BJ (cell line): ENCODE results near the gene KRT86. TPM values are rescaled to one million over a fixed set of nuclear protein-coding genes. Genes with fewer than 3 reads are reported as not detected.

Experiments used
- CTCF ChIA-PET: fragments of 350-600 bp; formaldehyde crosslinking; extraction: SDS; loops from one replicate; lab custom pipeline; 2021; ENCODE audit warnings: antibody characterized with exemption, inconsistent platforms; lab: Yijun Ruan, JAX
- POLR2A ChIA-PET: fragments of 300-600 bp; sonication (Branson Sonifier 250); formaldehyde crosslinking; extraction: SDS; loops from one replicate; lab custom pipeline; 2021; ENCODE audit warnings: antibody characterized with exemption; lab: Charles Lee
- DNase-seq: peaks from one replicate; pipeline ENCODE4 v3.0.0-alpha.2; 2011; ENCODE audit warnings: low read depth
- H3K27me3 ChIP-seq: 2 replicates; pipeline ENCODE4 v1.6.0; 2011; ENCODE audit warnings: low read length; ENCODE audit not compliant: control insufficient read depth, insufficient read depth
- H3K36me3 ChIP-seq: 2 replicates; pipeline ENCODE4 v1.5.1; 2011; ENCODE audit warnings: low read length; ENCODE audit not compliant: control insufficient read depth, insufficient read depth
- H3K4me3 ChIP-seq: 2 replicates; pipeline ENCODE4 v1.5.1; 2011; ENCODE audit warnings: low read depth, mild to moderate bottlenecking, control low read depth, low read length
- polyA plus RNA-seq: library from polyadenylated mRNA; depleted of rRNA; stranded (reverse); fragments of >200 nt; gene quantifications from 2 replicates; pipeline ENCODE4 v1.2.3, GENCODE V29; 2011
- TF ChIP-seq, protein P1 (sequence below): IDR thresholded peaks from 2 replicates; pipeline ENCODE4 v1.5.1; 2011; ENCODE audit warnings: low read depth, mild to moderate bottlenecking, control low read depth, inconsistent platforms, low read length, moderate library complexity; ENCODE audit not compliant: insufficient read depth

KRT86 gene
- polyA plus RNA-seq, 1 experiment, result 2.5 TPM

DNA sequence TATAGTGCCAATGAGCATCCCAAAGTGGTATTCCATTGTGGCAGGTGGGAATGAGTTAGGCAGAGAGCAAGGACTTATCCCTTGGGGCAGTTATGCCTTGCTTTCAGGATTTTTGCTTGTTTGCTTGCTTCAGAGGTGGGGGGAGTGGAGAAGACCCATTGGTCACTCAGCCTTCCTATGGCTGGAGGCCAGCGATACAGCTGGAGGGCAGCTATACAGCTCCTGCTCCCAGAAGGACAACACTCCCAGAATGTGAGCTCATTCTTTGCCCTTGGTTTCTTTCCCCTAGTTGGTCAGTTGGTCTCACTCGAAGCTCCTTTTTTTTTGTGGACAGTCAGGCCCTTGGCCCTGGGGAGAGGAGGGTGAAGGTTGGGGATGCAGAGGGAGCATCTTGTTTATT, 32.3 kb downstream of the KRT86 start:
- no peak for DNase-seq
- ChIA-PET CTCF (interaction anchor here (0.6 to 5.3 kb wide), 15 partner anchors 9 to 152 kb away, joined by 3 to 32 read pairs (median 4); no protein-coding TSS in a partner anchor), POLR2A (no interaction called here)
- TF ChIP-seq, protein P1, sequence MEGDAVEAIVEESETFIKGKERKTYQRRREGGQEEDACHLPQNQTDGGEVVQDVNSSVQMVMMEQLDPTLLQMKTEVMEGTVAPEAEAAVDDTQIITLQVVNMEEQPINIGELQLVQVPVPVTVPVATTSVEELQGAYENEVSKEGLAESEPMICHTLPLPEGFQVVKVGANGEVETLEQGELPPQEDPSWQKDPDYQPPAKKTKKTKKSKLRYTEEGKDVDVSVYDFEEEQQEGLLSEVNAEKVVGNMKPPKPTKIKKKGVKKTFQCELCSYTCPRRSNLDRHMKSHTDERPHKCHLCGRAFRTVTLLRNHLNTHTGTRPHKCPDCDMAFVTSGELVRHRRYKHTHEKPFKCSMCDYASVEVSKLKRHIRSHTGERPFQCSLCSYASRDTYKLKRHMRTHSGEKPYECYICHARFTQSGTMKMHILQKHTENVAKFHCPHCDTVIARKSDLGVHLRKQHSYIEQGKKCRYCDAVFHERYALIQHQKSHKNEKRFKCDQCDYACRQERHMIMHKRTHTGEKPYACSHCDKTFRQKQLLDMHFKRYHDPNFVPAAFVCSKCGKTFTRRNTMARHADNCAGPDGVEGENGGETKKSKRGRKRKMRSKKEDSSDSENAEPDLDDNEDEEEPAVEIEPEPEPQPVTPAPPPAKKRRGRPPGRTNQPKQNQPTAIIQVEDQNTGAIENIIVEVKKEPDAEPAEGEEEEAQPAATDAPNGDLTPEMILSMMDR, result no peak
- no peaks in the 10 kb centered on the region for H3K36me3 ChIP-seq
- no peak overlapping the region for H3K4me3 ChIP-seq
- no peaks in the 10 kb centered on the region; the same call in 1 of the 2 replicates for H3K27me3 ChIP-seq

DNA sequence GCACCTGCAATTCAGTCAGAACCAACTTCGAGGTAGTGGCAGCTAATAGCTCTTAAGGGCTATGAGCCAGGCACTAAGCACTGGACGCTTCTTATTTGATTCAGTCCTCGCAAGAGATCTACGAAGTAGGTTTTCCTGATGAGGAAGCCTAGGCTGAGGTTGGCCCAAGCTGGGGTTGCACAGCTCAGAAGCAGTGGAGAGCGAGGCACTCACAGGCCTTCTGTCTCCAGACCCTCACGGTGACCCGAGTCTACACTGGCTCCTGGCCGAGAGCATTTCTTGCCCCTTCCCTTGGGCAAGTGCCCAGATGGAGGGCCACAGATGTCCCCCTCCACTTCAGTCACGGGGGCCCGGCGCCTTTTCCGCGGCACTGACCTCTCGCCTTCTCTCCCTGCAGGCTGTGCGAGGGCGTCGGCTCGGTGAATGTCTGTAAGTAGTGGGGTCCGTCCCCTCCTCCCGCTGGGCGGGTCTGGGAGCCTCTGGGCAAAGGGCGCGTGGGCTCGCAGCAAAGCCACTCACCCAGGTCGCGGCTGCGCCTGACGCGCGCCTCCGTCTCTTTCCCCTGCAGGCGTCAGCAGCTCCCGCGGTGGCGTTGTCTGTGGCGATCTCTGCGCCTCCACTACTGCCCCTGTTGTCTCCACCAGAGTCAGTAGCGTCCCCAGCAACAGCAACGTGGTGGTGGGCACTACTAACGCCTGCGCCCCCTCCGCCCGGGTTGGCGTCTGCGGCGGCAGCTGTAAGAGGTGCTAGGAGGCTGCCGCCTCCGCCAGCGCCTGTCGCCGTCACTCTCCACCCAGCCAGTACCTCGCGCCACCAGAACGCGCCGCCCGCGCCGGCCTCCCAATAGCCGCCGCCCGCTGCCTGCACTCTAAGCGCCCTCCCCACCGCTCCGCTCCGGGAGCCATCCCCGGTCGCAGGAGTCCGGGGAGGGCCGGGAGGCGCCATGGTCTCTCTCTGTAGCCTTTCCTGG, 33.7 kb downstream of the KRT86 start:
- TF ChIP-seq, protein P1, result peak; percentile 21; the same call in 1 of the 2 replicates
- POLR2A ChIA-PET, result interaction anchor here (0.7 kb wide), 1 partner anchor 19 kb away, joined by 3 read pairs; no protein-coding TSS in a partner anchor
- CTCF ChIA-PET, result interaction anchor here (0.8 to 5.3 kb wide), 9 partner anchors 10 to 94 kb away, joined by 3 to 32 read pairs (median 5); no protein-coding TSS in a partner anchor
- H3K36me3 ChIP-seq, result no peaks in the 10 kb centered on the region
- H3K27me3 ChIP-seq, result no peaks in the 10 kb centered on the region; the same call in 1 of the 2 replicates
- DNase-seq, result no peak
- peak overlapping the region; percentile 42 for H3K4me3 ChIP-seq

DNA sequence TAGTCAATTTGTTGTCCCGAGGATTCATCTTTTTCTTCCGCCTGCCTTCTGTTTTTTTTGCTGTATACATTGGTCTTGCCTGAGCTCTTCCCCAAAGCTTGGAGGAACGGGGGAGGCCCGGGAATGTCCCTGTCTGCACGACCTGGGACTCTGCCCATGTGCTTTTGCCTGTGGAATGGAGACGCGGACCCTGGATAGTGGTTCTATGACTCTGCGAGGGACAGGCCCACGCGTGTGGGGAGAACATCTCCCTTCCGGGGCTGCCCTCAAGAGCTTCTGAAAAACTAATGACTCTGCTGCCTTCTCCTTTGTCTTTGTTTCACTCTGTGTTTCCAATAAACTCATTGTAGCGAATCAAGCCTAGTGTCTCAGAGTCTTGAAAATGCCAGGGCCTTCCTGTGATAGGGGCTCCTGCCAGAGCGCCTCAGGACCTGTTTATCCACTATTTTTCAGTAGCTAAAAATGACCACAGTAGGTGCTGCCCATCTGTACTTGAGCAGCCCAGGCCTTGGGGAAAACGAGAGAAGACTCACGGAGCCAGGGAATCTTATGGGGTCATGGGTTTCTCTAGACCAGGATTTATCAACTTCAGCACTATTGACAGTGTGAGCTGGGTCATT, 34.5 kb downstream of the KRT86 start:
- POLR2A ChIA-PET, result no interaction called here
- DNase-seq, result no peak
- Histone ChIP-seq H3K27me3 (no peaks in the 10 kb centered on the region; the same call in 1 of the 2 replicates), H3K4me3 (peak overlapping the region; percentile 42), H3K36me3 (no peaks in the 10 kb centered on the region)
- CTCF ChIA-PET, result interaction anchor here (0.8 to 5.3 kb wide), 8 partner anchors 9 to 95 kb away, joined by 3 to 32 read pairs (median 4); no protein-coding TSS in a partner anchor
- TF ChIP-seq, protein P1, result no peak

DNA sequence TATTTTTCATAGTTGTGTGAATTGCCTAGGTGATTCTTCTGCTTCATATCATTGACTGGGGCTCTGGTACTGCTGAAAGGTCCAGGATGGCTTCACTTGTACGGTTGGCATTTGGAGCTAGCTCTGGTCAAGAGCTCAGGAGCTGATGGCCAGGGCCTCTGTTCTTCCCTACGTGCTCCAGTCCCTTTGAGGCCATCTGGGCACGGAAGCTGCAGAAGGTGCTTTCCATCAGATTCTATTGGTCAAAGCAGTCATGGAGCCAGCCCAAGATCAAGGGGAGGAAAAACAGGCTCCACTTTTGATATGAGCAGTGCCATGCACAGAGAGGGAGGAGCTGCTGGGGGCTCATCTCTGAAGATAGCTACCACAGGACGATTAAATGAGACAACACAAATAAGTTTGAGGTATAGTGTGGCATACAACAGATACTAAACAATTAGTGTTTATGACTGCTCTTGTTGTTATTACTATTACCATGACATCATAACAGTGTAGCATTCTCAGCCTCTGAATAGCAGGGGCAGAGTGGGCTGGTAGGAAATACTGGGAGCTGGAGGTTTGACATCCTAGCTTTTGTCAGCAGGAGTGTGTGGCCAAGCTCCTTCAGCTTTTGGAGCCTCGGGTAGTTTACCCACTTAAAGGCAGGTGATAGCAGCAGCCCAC, 36.3 kb downstream of the KRT86 start:
- Histone ChIP-seq H3K27me3 (no peaks in the 10 kb centered on the region; the same call in 1 of the 2 replicates), H3K36me3 (no peaks in the 10 kb centered on the region), H3K4me3 (no peak overlapping the region)
- POLR2A ChIA-PET, result no interaction called here
- CTCF ChIA-PET, result interaction anchor here (0.6 to 6.0 kb wide), 12 partner anchors 9 to 569 kb away, joined by 3 to 53 read pairs (median 5); partner anchors contain the start of gene KRT80
- TF ChIP-seq, protein P1, result no peak
- peak; percentile 27 for DNase-seq
